Liver (tissue), 3 donors: ENCODE measurements around the gene STK40.

ENCODE experiments used
- RXRA ChIP-seq, 2 donors: IDR thresholded peaks; 2 replicates each; pipeline ENCODE4 v1.6.1; 2017 to 2018; ENCODE audit warnings: antibody characterized with exemption in 2 of 2, mild to moderate bottlenecking in 1 of 2
- TF ChIP-seq, protein P1 (sequence below): IDR thresholded peaks from 2 replicates; pipeline ENCODE4 v1.6.1; 2016; ENCODE audit warnings: antibody characterized with exemption, mild to moderate bottlenecking
- TF ChIP-seq, protein P2 (sequence below): fragments of 150-350 bp; IDR thresholded peaks from 2 replicates; pipeline ENCODE4 v1.5.1; 2017; ENCODE audit warnings: improper control_type of control experiment, low read depth, low read length; ENCODE audit not compliant: missing input control
- donor health status: healthy.
- donor health status: healthy.

DNA sequence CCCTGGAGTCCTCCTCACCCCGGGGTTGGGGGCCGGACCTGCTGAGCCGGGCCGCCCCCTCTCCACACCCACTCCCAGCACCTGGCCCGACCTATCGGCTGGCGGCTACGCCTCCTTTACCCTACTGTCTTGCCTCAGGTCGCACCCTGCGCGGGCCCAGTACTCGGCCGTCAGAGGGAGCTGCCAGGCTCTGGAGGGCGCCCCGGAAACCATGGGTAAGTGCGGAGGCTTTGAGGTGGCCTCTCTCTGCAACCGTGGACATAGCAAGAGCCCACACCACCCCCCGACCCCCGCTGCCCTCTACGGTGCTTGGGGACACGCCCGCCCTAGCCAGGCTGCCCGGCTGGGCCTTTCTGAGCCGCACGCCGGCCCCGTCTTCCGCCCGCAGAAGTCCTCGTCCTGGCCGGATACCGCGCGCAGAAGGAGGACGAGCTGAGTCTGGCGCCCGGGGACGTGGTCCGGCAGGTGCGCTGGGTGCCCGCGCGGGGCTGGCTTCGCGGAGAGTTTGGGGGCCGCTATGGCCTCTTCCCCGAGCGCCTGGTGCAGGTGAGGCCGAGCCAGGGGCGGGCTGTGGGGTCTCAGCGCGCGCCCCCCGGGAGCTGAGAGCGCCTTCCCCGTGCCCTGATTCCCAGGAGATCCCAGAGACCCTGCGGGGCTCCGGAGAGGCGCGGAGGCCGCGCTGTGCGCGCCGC is 79.4 kb downstream of the STK40 start, which contains the start of gene SH3D21:
- TF ChIP-seq, protein P1, sequence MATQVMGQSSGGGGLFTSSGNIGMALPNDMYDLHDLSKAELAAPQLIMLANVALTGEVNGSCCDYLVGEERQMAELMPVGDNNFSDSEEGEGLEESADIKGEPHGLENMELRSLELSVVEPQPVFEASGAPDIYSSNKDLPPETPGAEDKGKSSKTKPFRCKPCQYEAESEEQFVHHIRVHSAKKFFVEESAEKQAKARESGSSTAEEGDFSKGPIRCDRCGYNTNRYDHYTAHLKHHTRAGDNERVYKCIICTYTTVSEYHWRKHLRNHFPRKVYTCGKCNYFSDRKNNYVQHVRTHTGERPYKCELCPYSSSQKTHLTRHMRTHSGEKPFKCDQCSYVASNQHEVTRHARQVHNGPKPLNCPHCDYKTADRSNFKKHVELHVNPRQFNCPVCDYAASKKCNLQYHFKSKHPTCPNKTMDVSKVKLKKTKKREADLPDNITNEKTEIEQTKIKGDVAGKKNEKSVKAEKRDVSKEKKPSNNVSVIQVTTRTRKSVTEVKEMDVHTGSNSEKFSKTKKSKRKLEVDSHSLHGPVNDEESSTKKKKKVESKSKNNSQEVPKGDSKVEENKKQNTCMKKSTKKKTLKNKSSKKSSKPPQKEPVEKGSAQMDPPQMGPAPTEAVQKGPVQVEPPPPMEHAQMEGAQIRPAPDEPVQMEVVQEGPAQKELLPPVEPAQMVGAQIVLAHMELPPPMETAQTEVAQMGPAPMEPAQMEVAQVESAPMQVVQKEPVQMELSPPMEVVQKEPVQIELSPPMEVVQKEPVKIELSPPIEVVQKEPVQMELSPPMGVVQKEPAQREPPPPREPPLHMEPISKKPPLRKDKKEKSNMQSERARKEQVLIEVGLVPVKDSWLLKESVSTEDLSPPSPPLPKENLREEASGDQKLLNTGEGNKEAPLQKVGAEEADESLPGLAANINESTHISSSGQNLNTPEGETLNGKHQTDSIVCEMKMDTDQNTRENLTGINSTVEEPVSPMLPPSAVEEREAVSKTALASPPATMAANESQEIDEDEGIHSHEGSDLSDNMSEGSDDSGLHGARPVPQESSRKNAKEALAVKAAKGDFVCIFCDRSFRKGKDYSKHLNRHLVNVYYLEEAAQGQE, result no peak
- TF ChIP-seq, protein P2, sequence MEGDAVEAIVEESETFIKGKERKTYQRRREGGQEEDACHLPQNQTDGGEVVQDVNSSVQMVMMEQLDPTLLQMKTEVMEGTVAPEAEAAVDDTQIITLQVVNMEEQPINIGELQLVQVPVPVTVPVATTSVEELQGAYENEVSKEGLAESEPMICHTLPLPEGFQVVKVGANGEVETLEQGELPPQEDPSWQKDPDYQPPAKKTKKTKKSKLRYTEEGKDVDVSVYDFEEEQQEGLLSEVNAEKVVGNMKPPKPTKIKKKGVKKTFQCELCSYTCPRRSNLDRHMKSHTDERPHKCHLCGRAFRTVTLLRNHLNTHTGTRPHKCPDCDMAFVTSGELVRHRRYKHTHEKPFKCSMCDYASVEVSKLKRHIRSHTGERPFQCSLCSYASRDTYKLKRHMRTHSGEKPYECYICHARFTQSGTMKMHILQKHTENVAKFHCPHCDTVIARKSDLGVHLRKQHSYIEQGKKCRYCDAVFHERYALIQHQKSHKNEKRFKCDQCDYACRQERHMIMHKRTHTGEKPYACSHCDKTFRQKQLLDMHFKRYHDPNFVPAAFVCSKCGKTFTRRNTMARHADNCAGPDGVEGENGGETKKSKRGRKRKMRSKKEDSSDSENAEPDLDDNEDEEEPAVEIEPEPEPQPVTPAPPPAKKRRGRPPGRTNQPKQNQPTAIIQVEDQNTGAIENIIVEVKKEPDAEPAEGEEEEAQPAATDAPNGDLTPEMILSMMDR, result no peak
- no peak for TF ChIP-seq RXRA (IDR thresholded peaks at IDR 0.05)
